Hematopoietic multipotent progenitor cell (in vitro differentiated cells): ENCODE data around the gene ZNF177. TPM values are rescaled to one million over a fixed set of nuclear protein-coding genes. Genes with fewer than 3 reads are reported as not detected.
"Not testable (repeated sequence)": the region's sequence is repeated elsewhere in the genome, so short reads cannot be mapped to it uniquely, and the experiment has no call there.

Experiments used
- DNase-seq, 3 donors: peaks; one replicate each; pipeline ENCODE4 v3.0.0-alpha.2; 2011 to 2015; ENCODE audit warnings: low read depth in 2 of 3, low spot score in 2 of 3
- total RNA-seq: library from RNA; depleted of rRNA; stranded (reverse); fragments of >200 nt; gene quantifications from one replicate; pipeline ENCODE4 v1.2.3, GENCODE V29; 2012

ZNF177 gene
- total RNA-seq = 0.81 TPM

DNA sequence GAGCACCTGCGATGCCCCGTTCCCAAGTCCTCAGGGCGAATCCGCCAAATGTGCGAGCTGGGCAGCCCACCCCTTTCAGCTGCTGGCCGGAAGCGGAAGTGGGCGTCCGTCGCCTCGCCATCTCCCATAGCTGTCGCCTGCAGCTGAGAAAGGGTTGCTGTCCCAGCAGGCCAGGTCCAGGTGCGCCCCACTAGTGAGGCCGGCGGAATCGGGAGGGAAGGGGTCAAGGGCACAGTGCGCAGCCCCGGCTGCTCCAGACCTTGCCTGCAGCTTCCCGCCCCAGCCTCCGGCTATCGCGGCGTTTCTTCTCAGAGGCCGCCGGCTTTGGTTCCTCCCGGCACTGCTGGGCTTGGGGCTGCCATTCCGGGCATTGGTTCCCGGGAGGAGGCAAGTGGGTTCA, at the start of gene ZNF177:
Gene ZNF177 (plus strand): TSS at position 109 of the 400 bp plus-strand sequence. CDS start 15,299 bp downstream, outside the sequence.
- DNase-seq = peak in 2 of 3 donors; percentile 19 to 50

DNA sequence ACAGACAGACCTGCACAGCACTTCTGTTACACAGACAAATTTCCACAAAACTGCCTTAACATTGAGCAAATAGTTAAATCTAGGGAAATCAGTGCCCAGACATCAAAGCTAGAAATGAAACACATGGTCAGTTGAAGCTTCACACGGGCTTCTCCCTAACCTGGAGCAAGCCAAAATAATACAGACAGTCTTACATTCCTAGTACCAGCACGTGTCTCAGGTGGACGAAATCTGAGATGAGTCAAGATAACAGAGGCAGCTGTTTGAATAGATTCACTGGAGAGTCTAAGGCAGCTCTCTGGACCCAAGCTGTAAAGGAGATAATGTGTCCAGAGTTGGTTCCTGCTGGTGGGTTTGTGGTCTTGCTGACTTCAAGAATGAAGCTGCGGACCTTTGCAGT, 49.1 kb upstream of the ZNF177 start:
- no peak for DNase-seq

DNA sequence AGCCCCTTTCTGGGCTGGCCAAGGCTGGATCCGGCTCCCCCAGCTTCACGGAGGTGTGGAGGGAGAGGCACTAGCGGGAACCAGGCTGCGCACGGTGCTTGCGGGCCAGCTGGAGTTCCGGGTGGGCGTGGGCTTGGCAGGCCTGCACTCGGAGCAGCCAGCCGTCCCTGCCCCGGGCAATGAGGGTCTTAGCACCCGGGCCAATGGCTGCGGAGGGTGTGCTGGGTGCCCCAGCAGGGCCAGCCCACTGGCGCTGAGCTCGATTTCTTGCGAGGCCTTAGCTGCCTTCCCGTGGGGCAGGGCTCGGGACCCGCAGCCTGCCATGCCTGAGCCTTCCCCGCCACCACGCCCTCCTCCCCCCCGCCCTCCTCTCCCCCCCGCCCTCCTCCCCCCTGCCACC, 41.5 kb upstream of the ZNF177 start:
- DNase-seq = no peak

DNA sequence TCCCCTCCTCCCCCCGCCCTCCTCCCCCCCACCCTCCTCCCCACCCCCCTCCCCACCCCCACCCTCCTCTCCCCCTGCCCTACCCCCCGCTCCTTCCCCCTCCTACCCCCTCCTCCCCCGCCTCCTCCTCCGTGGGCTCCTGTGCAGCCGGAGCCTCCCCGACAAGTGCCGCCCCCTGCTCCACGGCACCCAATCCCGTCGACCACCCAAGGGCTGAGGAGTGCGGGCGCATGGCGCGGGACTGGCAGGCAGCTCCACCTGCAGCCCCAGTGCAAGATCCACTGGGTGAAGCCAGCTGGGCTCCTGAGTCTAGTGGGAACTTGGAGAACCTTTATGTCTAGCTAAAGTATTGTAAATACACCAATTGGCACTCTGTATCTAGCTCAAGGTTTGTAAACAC, 41.1 kb upstream of the ZNF177 start:
- DNase-seq = not testable (repeated sequence)

DNA sequence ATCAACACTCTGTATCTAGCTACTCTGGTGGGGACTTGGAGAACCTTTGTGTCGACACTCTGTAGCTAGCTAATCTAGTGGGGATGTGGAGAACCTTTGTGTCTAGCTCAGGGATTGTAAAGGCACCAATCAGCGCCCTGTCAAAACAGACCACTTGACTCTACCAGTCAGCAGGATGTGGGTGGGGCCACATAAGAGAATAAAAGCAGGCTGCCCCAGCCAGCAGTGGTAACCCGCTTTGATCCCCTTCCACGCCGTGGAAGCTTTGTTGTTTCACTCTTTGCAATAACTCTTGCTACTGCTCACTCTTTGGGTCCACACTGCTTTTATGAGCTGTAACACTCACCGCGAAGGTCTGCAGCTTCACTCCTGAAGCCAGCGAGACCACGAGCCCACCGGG, 40.6 kb upstream of the ZNF177 start:
- not testable (repeated sequence) for DNase-seq

DNA sequence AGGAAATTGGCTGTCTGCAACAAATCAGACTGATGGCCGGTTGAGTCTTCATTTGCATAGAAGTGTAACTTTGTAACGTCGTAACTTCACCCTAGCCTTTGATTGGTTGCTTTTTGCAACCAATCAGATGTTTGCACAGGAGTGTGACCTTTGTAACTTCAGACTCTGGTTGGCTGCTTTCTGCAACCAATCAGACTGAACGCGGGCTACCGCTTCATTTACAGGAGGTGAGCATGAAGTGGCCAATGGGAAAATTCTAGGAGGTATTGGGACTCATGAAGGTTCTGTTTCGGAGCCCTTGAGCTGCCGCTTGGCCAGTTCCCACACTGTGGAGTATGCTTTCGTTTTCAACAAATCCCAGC, 39.3 kb upstream of the ZNF177 start:
- DNase-seq = peak in 1 of 3 donors; percentile 84

DNA sequence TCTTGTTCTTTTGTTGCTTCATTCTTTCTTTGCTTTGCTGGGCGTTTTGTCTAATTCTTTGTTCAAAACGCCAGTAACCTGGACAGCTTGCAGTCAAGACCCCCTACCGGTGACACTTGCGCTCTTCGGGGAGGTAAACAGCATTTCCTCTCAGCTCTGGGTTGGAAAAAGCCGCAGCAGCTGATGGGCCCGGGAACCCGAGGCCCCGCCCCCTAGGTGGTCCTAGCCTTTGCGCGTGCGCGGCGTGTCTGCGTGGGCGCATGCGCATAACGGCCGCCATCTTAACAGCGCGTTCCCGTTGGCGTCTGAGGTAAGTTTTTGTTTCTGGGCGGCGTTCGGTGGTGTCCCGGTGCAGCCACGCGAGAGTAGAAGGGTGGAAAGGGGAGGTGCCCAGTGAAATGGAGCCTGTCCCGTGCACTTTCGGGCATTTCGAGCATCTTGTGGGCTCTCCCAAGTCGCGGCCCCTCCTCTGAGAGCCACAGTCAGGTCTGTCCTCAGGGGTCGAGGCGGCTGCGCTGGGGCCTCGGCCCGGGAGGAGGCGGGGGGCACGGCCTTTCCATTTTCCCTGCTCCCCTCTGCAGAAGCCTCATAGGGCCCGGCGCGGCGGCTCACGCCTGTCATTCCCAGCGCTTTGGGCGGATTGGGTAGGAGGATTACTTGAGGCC, 38.8 kb upstream of the ZNF177 start, which contains the start of gene ZNF559:
Gene ZNF559 (plus strand): TSS at position 261 of the 665 bp plus-strand sequence. CDS start 14,371 bp downstream, outside the sequence.
- peak; percentile 98 to 99 (median 98) for DNase-seq

DNA sequence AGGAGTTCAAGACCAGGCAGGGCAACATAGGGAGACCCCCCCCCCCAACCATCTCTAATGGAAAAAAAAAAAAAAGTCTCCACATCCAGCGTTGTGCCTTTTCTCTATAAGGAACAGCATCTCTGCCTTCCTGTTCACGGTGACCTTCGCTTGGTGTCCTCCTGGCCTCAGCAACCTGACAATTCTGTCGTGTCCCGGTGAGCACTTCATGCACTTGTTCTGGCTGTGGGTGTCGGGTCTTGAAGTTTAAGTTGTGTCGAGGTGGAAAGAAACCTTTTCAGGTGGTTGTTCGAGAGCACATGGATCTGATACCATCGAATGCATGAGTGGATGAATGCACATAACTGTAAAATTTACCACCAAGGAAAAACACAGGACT, 38.2 kb upstream of the ZNF177 start:
- no peak for DNase-seq

DNA sequence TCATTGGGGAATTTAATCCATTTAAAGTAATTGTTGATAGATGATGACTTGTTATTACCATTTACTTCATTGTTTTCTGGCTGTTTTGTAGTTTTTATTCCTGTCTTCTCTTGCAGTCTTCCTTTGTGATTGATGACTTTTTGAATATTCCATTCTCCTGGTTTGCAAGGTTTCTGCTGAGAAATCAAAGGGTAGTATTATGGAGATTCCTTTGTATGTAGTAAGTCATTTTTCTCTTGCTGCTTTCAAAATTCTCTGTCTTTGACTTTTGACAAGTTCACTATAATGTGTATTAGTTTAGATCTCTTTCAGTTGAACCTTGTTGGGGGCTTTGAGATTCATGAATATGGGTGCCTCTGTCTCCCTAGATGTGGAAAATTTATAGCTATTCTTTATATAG, 32.8 kb upstream of the ZNF177 start:
- DNase-seq = no peak

DNA sequence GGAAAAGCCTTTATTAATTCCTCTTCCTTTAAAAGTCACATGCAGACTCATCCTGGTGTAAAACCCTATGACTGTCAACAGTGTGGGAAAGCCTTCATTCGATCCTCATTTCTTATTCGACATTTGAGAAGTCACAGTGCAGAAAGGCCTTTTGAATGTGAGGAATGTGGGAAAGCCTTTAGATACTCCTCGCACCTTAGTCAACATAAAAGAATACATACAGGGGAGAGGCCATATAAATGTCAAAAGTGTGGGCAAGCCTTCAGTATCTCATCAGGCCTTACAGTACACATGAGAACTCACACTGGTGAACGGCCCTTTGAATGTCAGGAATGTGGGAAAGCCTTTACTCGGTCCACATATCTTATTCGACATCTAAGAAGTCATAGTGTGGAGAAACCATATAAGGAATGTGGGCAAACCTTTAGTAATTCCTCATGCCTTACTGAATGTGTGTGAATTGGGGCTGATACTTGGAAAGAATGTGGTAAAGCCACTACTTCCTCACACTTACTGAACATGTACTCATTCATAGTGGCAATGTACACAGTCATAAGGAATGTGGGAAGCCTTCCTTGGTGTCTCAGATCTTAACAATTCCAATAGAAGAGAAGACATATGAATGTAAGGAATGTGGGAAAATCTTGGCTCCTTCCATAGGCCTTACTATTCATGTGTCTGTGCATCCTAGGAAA, 20.1 kb upstream of the ZNF177 start:
- DNase-seq = no peak

DNA sequence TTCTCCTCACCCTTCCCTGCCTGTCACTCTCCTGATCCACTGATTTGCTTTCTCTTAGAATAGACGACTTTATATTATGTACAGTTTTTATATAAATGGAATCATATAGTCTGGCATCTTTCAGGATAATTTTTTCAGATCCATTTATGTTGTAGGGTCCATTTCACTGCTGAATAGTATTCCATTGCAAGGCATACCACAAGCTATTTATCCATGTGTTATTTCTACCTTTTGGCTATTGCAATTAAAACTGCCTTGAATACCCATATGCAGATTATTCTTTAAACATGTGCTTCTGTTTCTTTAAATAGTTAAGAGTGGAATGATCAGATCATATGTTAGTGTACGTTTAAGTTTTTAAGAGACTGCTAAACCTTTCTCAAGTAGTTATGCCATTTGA, 17.8 kb upstream of the ZNF177 start:
- no peak for DNase-seq

DNA sequence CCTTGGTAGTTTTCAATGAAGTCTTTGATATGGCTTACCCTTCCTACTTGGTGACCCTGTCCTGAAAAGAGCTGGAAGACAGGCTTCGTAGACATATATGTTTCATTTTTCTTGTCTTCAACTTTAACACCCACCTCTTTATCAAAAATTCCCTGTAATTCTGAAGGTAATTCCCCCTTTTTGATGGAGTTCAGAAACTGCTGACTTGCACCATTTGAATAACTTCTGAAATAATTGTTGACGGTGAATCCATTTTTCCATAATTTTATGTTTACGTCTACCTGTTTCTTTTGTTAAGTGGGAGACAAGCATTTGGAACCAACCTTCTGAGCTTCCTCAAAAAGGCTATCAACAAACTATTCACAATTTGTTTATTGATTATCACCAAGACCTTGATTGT, 14.6 kb upstream of the ZNF177 start:
- DNase-seq = no peak

DNA sequence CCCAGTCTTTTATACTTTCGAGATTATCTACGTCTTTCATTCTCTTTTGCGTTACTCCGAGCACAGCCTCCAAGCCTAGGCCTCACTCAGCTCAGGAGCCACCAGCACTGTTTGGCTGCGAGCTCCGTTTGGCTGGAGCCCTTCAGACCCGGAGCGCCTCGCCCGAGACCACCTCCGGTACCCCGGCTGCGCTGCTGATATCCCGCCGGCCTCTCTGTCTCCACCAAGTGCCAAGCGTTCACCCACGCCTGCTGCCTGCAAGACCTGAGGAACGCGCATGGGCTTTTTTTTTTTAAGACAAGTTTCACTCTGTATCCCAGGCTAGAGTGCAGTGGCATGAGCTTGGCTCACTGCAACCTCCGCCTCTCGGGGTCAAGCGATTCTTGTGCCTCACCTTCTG, 14.1 kb upstream of the ZNF177 start:
- no peak for DNase-seq

DNA sequence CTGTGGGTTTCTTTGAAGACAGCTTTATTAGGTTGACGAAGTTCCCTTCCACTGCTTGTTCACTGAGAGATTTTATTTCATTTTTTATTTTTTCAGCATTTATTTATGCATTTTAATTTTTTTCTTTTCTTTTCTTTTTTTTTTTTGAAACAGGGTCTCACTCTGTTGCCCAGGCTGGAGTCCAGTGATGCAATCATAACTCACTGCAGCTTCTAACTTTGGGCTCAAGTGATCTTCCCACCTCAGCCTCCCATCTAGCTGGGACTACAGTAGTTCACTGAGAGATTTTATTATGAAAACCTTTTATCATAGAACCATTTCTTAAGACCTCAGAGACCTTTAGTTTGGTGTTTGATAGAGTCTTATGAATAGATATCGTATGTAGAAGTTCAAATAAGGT, 10.3 kb upstream of the ZNF177 start:
- no peak for DNase-seq

DNA sequence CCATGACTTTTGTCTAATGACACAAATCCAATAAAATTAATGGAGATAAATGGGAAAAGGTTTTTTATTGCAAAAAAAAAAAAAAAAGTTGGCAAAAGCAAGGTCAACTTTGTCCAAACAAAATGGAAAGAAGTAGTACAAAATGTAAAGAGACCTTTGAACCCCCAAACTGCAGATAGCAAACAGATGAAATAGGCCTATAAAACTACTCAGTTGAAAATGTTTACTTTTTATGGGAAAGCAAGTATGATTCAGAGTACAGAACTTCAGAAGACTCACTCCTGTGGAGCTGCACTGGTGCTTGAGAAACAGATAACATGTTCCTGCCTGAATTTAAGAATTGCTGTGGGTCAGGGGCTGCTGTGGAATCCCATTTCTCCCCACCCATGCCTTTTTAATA, 9.8 kb upstream of the ZNF177 start:
- no peak for DNase-seq

DNA sequence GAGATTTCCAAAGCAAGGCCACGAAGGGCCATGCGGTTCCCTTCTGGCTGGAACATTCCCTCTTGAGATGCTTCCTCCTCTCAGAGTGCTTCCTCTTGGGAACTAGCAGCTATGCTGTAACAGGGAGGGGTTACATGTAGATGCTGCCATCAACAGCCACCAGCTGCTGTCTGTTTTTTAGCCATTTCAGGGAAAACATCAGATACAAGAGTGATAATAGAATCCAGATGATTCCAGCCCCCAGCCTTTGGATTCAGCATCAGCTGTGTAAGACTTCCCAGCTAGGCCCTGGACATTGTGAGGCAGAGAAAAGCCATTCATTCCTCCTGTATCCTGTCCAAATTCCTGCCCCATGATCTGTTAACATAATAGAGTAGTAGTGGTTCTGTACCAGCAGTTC, 8.2 kb upstream of the ZNF177 start:
- no peak for DNase-seq

DNA sequence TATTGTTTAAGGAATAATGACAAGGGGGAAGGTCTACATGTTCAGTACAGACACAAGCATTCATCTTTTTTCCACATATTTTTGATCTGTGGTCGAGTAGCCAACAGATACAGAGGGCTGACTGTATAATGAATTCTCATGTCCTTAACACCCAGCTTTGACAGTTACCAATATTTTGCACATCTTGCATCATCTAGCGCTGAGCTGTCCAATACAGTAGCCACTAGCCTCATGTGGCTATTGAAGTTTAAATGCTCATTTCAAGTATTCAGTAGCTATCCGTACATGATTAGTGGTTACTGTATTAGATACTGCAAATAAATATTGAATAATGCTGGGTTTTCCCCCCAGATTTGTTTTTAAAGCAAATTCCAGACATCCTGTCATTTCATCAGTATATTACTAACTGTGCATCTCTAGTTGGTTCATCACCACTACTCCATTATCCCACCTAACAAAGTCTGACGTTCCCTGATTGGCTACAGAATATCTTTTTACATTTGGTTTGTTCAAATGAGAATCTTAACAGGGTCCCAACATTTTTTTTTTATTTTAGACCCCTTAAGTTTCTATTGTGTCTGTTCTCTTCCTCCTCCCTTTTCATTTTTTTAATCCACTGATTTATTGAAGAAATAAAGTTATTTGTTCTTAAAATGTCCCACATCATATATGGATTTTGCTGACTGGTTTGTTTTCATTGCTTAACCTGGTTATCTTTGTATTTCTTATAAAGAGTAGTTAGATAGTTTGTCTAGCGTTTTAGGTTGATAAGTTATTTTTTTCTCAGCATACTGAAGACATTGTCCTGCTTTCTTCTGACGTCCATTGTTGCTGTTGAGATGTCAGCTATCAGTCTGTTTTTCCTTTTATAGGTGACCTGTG, 8.2 kb downstream of the ZNF177 start:
- no peak for DNase-seq

DNA sequence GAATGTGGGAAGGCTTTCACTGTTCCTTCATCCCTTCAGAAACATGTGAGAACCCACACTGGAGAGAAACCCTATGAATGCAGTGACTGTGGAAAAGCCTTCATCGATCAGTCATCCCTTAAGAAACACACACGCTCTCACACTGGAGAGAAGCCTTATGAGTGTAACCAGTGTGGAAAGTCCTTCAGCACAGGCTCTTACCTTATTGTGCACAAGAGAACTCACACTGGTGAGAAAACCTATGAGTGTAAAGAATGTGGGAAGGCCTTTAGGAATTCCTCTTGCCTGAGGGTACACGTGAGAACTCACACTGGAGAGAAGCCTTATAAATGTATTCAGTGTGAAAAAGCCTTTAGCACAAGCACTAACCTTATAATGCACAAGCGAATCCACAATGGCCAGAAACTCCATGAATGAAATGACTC, 18.6 kb downstream of the ZNF177 start:
- no peak for DNase-seq

DNA sequence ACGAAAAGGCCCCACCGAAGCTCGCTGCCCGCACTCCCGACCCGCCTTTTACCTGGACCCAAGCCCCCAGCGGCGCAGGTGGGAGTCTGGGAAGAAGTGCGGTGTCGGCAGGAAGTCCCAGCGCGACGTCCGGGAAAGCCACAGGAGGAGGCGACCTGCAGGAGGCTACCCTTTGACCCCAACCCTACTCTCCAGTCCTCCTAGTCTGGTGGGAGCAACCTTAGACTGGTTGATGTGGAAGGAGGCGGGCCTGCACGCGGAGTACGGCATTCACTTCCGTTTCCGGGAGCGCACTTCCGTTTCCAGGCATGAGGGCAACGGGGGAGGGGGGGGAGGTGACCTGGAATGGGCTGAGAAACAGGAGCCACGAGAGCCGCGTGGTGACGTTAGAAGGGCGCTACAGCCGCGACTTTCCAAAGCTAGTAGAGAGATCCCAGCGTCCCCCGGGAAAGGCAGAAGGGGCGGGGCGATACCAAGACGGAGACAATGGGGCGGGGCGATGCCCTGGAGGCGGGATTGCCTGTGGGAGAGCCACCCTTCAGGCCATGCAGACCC, 44.1 kb downstream of the ZNF177 start:
- peak in 2 of 3 donors; percentile 44 to 67 for DNase-seq

DNA sequence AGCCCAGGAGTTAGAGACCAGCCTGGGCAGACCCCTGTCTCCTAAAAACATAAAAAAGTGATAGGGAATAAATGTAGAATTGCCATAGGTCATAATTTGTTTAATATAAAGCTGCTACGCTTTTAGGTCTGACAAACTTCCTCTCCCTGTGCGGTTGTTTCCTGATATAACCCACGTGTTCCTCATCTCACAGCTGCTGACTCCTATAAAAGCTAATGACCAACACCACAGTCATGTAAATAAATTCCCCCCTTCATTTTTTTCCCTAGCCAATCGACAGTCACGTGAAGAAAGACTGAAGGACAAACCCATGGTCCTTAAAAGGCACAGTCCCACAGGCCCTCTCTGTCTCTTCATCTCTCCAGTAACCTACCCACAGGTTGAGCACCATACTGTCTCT, 45.0 kb downstream of the ZNF177 start:
- no peak for DNase-seq
